ENCODE data around the gene CDKL5.
A peak's percentile ranks its signal among the peaks of the same experiment; 100 is the strongest.

Gene CDKL5

GRCh38 chrX:18434896-18435295, 9.5 kb downstream of the CDKL5 start:
- peak overlapping the region; percentile 18; the same call in 1 of the 2 replicates for H3K27ac ChIP-seq
- TF ChIP-seq CTCF (conservative IDR thresholded peaks at IDR 0.05), result no peak

GRCh38 chrX:18436017-18436416, 10.6 kb downstream of the CDKL5 start:
- TF ChIP-seq CTCF (conservative IDR thresholded peaks at IDR 0.05), result no peak
- no peak overlapping the region for H3K27ac ChIP-seq

- TF ChIP-seq CTCF (conservative IDR thresholded peaks at IDR 0.05), result no peak
- H3K27ac ChIP-seq, result no peak overlapping the region
These were observed 15.4 kb downstream of the CDKL5 start for GRCh38 chrX:18440835-18441234.

GRCh38 chrX:18441780-18442367, 16.5 kb downstream of the CDKL5 start:
- TF ChIP-seq CTCF (conservative IDR thresholded peaks at IDR 0.05), result no peak
- no peak overlapping the region for H3K27ac ChIP-seq

- TF ChIP-seq CTCF (conservative IDR thresholded peaks at IDR 0.05), result no peak
- no peak overlapping the region for H3K27ac ChIP-seq
These were observed 23.0 kb downstream of the CDKL5 start for GRCh38 chrX:18448416-18448815.

- H3K27ac ChIP-seq, result no peak overlapping the region
- no peak for TF ChIP-seq CTCF (conservative IDR thresholded peaks at IDR 0.05)
These were observed 23.8 kb downstream of the CDKL5 start for GRCh38 chrX:18449236-18449635.

- TF ChIP-seq CTCF (conservative IDR thresholded peaks at IDR 0.05), result no peak
- no peak overlapping the region for H3K27ac ChIP-seq
These were observed 30.0 kb downstream of the CDKL5 start for GRCh38 chrX:18455384-18455783.

Measured in VCaP (cell line).